HG03135 (cell line): ENCODE measurements around the gene CREG2.

ENCODE experiments used
- ATAC-seq: cut with Tn5 transposase; IDR thresholded peaks from one replicate; pipeline ENCODE4 v1.9.1; 2021; ENCODE audit warnings: mild to moderate bottlenecking, moderate library complexity; ENCODE audit not compliant: unreplicated experiment

CREG2 gene

GRCh38 chr2:101387151-101387834, at the start of gene CREG2:
CREG2 (minus strand) TSS chr2:101387503; CDS start chr2:101387457, 46 bp downstream.
- no peak for ATAC-seq

- no peak for ATAC-seq
Measured at GRCh38 chr2:101435001-101435862, 47.9 kb upstream of the CREG2 start.

- no peak for ATAC-seq
Measured at GRCh38 chr2:101433465-101433864, 46.2 kb upstream of the CREG2 start.

- no peak for ATAC-seq
Measured at GRCh38 chr2:101432411-101433181, 45.3 kb upstream of the CREG2 start.

- no peak for ATAC-seq
Measured at GRCh38 chr2:101431486-101431885, 44.2 kb upstream of the CREG2 start.

- ATAC-seq, result no peak
Measured at GRCh38 chr2:101430156-101430555, 42.9 kb upstream of the CREG2 start.

GRCh38 chr2:101429453-101429852, 42.1 kb upstream of the CREG2 start:
- no peak for ATAC-seq

- no peak for ATAC-seq
Measured at GRCh38 chr2:101428422-101429176, 41.3 kb upstream of the CREG2 start.

- no peak for ATAC-seq
Measured at GRCh38 chr2:101427743-101428142, 40.4 kb upstream of the CREG2 start.

GRCh38 chr2:101427240-101427639, 39.9 kb upstream of the CREG2 start:
- ATAC-seq, result no peak

- no peak for ATAC-seq
Measured at GRCh38 chr2:101426822-101427221, 39.5 kb upstream of the CREG2 start.

GRCh38 chr2:101420623-101421022, 33.3 kb upstream of the CREG2 start:
- no peak for ATAC-seq

- ATAC-seq, result no peak
Measured at GRCh38 chr2:101419096-101419663, 31.9 kb upstream of the CREG2 start.

- ATAC-seq, result no peak
Measured at GRCh38 chr2:101418460-101419095, 31.3 kb upstream of the CREG2 start.

GRCh38 chr2:101416609-101417008, 29.3 kb upstream of the CREG2 start:
- no peak for ATAC-seq

GRCh38 chr2:101415884-101416283, 28.6 kb upstream of the CREG2 start:
- ATAC-seq, result no peak

GRCh38 chr2:101415220-101415619, 27.9 kb upstream of the CREG2 start:
- no peak for ATAC-seq

GRCh38 chr2:101412092-101412694, 24.9 kb upstream of the CREG2 start:
- ATAC-seq, result no peak

- ATAC-seq, result no peak
Measured at GRCh38 chr2:101410746-101411145, 23.4 kb upstream of the CREG2 start.
